HepG2 (cell line): ENCODE data around the gene GFOD1.

Experiments used
- CBX5 ChIP-seq: sonication (generic); formaldehyde crosslinking; IDR thresholded peaks from 2 replicates; pipeline ENCODE4 v1.4.0; 2020; ENCODE audit warnings: missing genetic modification reagents, borderline replicate concordance
- ETV6 ChIP-seq: sonication (generic); formaldehyde crosslinking; conservative IDR thresholded peaks from 2 replicates; pipeline ENCODE4 v1.4.0; 2020; ENCODE audit warnings: missing genetic modification reagents
- NFYB ChIP-seq: sonication (generic); formaldehyde crosslinking; IDR thresholded peaks from 2 replicates; pipeline ENCODE4 v1.4.0; 2020; ENCODE audit warnings: missing genetic modification reagents
- POLR2A ChIP-seq, 2 experiments: IDR thresholded peaks; 2 replicates each; pipeline ENCODE4 v1.6.1; 2011; ENCODE audit warnings: low read depth in 2 of 2, low read length in 2 of 2, mild to moderate bottlenecking in 1 of 2, moderate library complexity in 1 of 2; ENCODE audit not compliant: insufficient read depth in 1 of 2
- RAD21 ChIP-seq: fragments of 450-650 bp; formaldehyde crosslinking; IDR thresholded peaks from 2 replicates; pipeline ENCODE4 v1.5.0; 2020; ENCODE audit warnings: mild to moderate bottlenecking

GRCh38 chr6:13380761-13381160 lies 106.6 kb downstream of the GFOD1 start:
- TF ChIP-seq RAD21, result no peak
- no peak for TF ChIP-seq POLR2A (IDR thresholded peaks at IDR 0.05; ENCODE audit: insufficient read depth in 1 of 2, low read depth in 2 of 2, low read length in 2 of 2)
- TF ChIP-seq NFYB (CRISPR knock-in tag), result no peak
- no peak for TF ChIP-seq ETV6 (CRISPR knock-in tag)
- TF ChIP-seq CBX5 (CRISPR knock-in tag), result no peak
